Ascending aorta (tissue), 2 donors: Measurements from ENCODE around the gene SLC29A1. TPM values are rescaled to one million over a fixed set of nuclear protein-coding genes. Genes with fewer than 3 reads are reported as not detected.
"Not testable (repeated sequence)": the region's sequence is repeated elsewhere in the genome, so short reads cannot be mapped to it uniquely, and the experiment has no call there.

Experiments
- DNase-seq, 2 donors: peaks; one replicate each; pipeline ENCODE4 v3.0.0-alpha.2; 2019; ENCODE audit warnings: low spot score in 2 of 2
- H3K27ac ChIP-seq, 2 donors: fragments of 200-600 bp; sonication (generic); one replicate each; pipeline ENCODE4 v1.5.1; 2016 to 2017; ENCODE audit warnings: mild to moderate bottlenecking in 1 of 2
- H3K27me3 ChIP-seq: fragments of 200-600 bp; sonication (generic); one replicate; pipeline ENCODE4 v1.5.1; 2017
- H3K36me3 ChIP-seq, 2 donors: fragments of 200-600 bp; sonication (generic); one replicate each; pipeline ENCODE4 v1.5.1; 2016
- H3K4me1 ChIP-seq, 2 donors: fragments of 200-600 bp; sonication (generic); one replicate each; pipeline ENCODE4 v1.5.1; 2016 to 2017; ENCODE audit warnings: mild to moderate bottlenecking in 1 of 2
- H3K4me3 ChIP-seq, 2 donors: fragments of 200-600 bp; sonication (generic); one replicate each; pipeline ENCODE4 v1.5.1; 2016 to 2017; ENCODE audit warnings: mild to moderate bottlenecking in 1 of 2
- H3K9me3 ChIP-seq, 2 donors: fragments of 200-600 bp; sonication (generic); one replicate each; pipeline ENCODE4 v1.5.1; 2016
- CTCF ChIP-seq, 3 experiments: fragments of 200-600 bp in 2 of 3; fragments of 450-650 bp in 1 of 3; sonication (generic) in 2 of 3; IDR thresholded peaks; one replicate each; pipeline ENCODE4 v1.5.1; 2016 to 2019; ENCODE audit warnings: antibody characterized with exemption in 3 of 3, mild to moderate bottlenecking in 1 of 3, moderate library complexity in 1 of 3
- intact Hi-C: fragments of 100-400 bp; cut with DNase I; formaldehyde crosslinking; loops from one replicate; pipeline ENCODE4 v1.15.1; 2023
- total RNA-seq: library from RNA; depleted of rRNA; stranded (reverse); fragments of >200 nt; gene quantifications from one replicate; pipeline ENCODE4 v1.1.0, GENCODE V29; 2016

SLC29A1 gene
- total RNA-seq, 1 donor from 2014 or later: 224 TPM

GRCh38 chr6:44178424-44179071, 44.8 kb upstream of the SLC29A1 start:
- Histone ChIP-seq H3K27ac (peak overlapping the region; percentile 69 to 76), H3K4me1 (peaks cover 6 to 18% of the 10 kb centered on the region in 2 donors), H3K27me3 (no peaks in the 10 kb centered on the region), H3K9me3 (no peaks in the 10 kb centered on the region), H3K4me3 (no peak overlapping the region), H3K36me3 (no peaks in the 10 kb centered on the region)
- TF ChIP-seq CTCF (IDR thresholded peaks at IDR 0.05): no peak
- no peak for DNase-seq
- intact Hi-C loops: loop anchor here (1.0 kb wide), 1 partner anchor 43 kb away; no protein-coding TSS in a partner anchor

- Histone ChIP-seq H3K27me3 (no peaks in the 10 kb centered on the region), H3K9me3 (no peaks in the 10 kb centered on the region), H3K4me1 (peaks cover 6 to 18% of the 10 kb centered on the region in 2 donors), H3K27ac (peak overlapping the region; percentile 69 to 76), H3K4me3 (no peak overlapping the region), H3K36me3 (no peaks in the 10 kb centered on the region)
- DNase-seq: no peak
- no peak for TF ChIP-seq CTCF (IDR thresholded peaks at IDR 0.05)
- intact Hi-C loops: no loop called here
Observed at GRCh38 chr6:44179072-44179536, 44.3 kb upstream of the SLC29A1 start.

- H3K4me3 ChIP-seq: no peak overlapping the region
- no peaks in the 10 kb centered on the region for H3K9me3 ChIP-seq
- H3K36me3 ChIP-seq: no peaks in the 10 kb centered on the region
- peaks cover 6 to 18% of the 10 kb centered on the region in 2 donors for H3K4me1 ChIP-seq
- peak overlapping the region; percentile 39 to 76 for H3K27ac ChIP-seq
- H3K27me3 ChIP-seq: no peaks in the 10 kb centered on the region
- DNase-seq: no peak
- intact Hi-C loops: no loop called here
- no peak for TF ChIP-seq CTCF (IDR thresholded peaks at IDR 0.05)
Observed at GRCh38 chr6:44179648-44180047, 43.7 kb upstream of the SLC29A1 start.

GRCh38 chr6:44180406-44180805, 43.0 kb upstream of the SLC29A1 start:
- no peak for DNase-seq
- no peaks in the 10 kb centered on the region for H3K36me3 ChIP-seq

GRCh38 chr6:44180886-44181285, 42.5 kb upstream of the SLC29A1 start:
- no peaks in the 10 kb centered on the region for H3K36me3 ChIP-seq
- H3K27me3 ChIP-seq: no peaks in the 10 kb centered on the region
- TF ChIP-seq CTCF (IDR thresholded peaks at IDR 0.05): no peak
- DNase-seq: no peak
- peaks cover 6 to 18% of the 10 kb centered on the region in 2 donors for H3K4me1 ChIP-seq
- H3K9me3 ChIP-seq: no peaks in the 10 kb centered on the region
- peak overlapping the region in 1 of 2 donors; percentile 22 for H3K27ac ChIP-seq
- intact Hi-C loops: no loop called here
- H3K4me3 ChIP-seq: no peak overlapping the region

More at GRCh38 chr6:44180406-44180805, 43.0 kb upstream of the SLC29A1 start:
- no peak overlapping the region for H3K27ac ChIP-seq
- no peaks in the 10 kb centered on the region for H3K27me3 ChIP-seq
- intact Hi-C loops: no loop called here
- TF ChIP-seq CTCF (IDR thresholded peaks at IDR 0.05): no peak
- H3K4me1 ChIP-seq: peaks cover 6 to 18% of the 10 kb centered on the region in 2 donors
- H3K4me3 ChIP-seq: no peak overlapping the region
- no peaks in the 10 kb centered on the region for H3K9me3 ChIP-seq

- H3K4me3 ChIP-seq, H3K27me3 ChIP-seq, H3K36me3 ChIP-seq, H3K27ac ChIP-seq, DNase-seq, H3K9me3 ChIP-seq, intact Hi-C loops: not testable (repeated sequence)
- peaks cover 6 to 18% of the 10 kb centered on the region in 2 donors for H3K4me1 ChIP-seq
Observed at GRCh38 chr6:44181784-44182183, 41.6 kb upstream of the SLC29A1 start.
